Keratinocyte (primary cell): Measurements from ENCODE around the gene CIP2A. TPM values are rescaled to one million over a fixed set of nuclear protein-coding genes. Genes with fewer than 3 reads are reported as not detected.

Experiments used
- DNase-seq: peaks from one replicate; pipeline ENCODE4 v3.0.0-alpha.2; 2011; ENCODE audit warnings: low read depth, missing footprints, low spot score
- FAIRE-seq: peaks from 2 replicates; lab custom pipeline; 2011; peaks lifted over from hg19 to GRCh38; lab: Jason Lieb, UNC
- H2AFZ ChIP-seq: 2 replicates; pipeline ENCODE4 v1.6.0; 2012; ENCODE audit warnings: low read length, control low read depth, inconsistent platforms; ENCODE audit not compliant: control insufficient read depth
- H3K27ac ChIP-seq: 2 replicates; pipeline ENCODE4 v1.5.1; 2011; ENCODE audit warnings: low read length; ENCODE audit not compliant: control insufficient read depth, insufficient read depth
- H3K27me3 ChIP-seq: 3 replicates; pipeline ENCODE4 v1.6.0; 2011; ENCODE audit warnings: low read length; ENCODE audit not compliant: control insufficient read depth, insufficient read depth; ENCODE audit errors: extremely low read depth
- H3K36me3 ChIP-seq, 2 experiments: 2 replicates in 1 of 2; 3 replicates in 1 of 2; pipeline ENCODE4 v1.5.1; 2011; ENCODE audit warnings: low read length in 2 of 2, mild to moderate bottlenecking in 1 of 2; ENCODE audit not compliant: control insufficient read depth in 2 of 2, insufficient read depth in 2 of 2; ENCODE audit errors: extremely low read depth in 1 of 2
- H3K4me1 ChIP-seq: 3 replicates; pipeline ENCODE4 v1.5.1; 2011; ENCODE audit warnings: low read length; ENCODE audit not compliant: control insufficient read depth, insufficient read depth; ENCODE audit errors: extremely low read depth
- H3K4me2 ChIP-seq: 3 replicates; pipeline ENCODE4 v1.6.0; 2011; ENCODE audit warnings: low read depth, low read length; ENCODE audit not compliant: control insufficient read depth, insufficient read depth; ENCODE audit errors: extremely low read depth
- H3K4me3 ChIP-seq, 3 experiments: fragments of 200-600 bp in 1 of 3; sonication (generic) in 1 of 3; 2 replicates in 2 of 3; 3 replicates in 1 of 3; pipeline ENCODE4 v1.5.1; 2011 to 2016; ENCODE audit warnings: low read length in 3 of 3, mild to moderate bottlenecking in 3 of 3, control low read depth in 2 of 3, inconsistent platforms in 1 of 3, low read depth in 1 of 3, mixed read lengths in 1 of 3, mixed run types in 1 of 3, moderate library complexity in 1 of 3; ENCODE audit not compliant: control insufficient read depth in 2 of 3, insufficient read depth in 2 of 3; ENCODE audit errors: extremely low read depth in 1 of 3
- H3K79me2 ChIP-seq: 2 replicates; pipeline ENCODE4 v1.6.0; 2012; ENCODE audit warnings: low read length; ENCODE audit not compliant: control insufficient read depth, insufficient read depth
- H3K9ac ChIP-seq: 3 replicates; pipeline ENCODE4 v1.6.0; 2011; ENCODE audit warnings: low read length; ENCODE audit not compliant: control insufficient read depth, insufficient read depth; ENCODE audit errors: extremely low read depth
- H3K9me1 ChIP-seq: 3 replicates; pipeline ENCODE4 v1.6.0; 2011; ENCODE audit warnings: low read length; ENCODE audit not compliant: control insufficient read depth, insufficient read depth; ENCODE audit errors: extremely low read depth
- H3K9me3 ChIP-seq: 2 replicates; pipeline ENCODE4 v1.5.1; 2012; ENCODE audit warnings: low read depth, low read length; ENCODE audit not compliant: control insufficient read depth
- H4K20me1 ChIP-seq: 3 replicates; pipeline ENCODE4 v1.6.0; 2011; ENCODE audit warnings: low read length; ENCODE audit not compliant: control insufficient read depth, insufficient read depth; ENCODE audit errors: extremely low read depth
- CTCF ChIP-seq, 3 experiments: IDR thresholded peaks in 1 of 3; conservative IDR thresholded peaks in 1 of 3; optimal IDR thresholded peaks in 1 of 3; 2 replicates in 2 of 3; 3 replicates in 1 of 3; pipeline versions ENCODE3 to v1.5.1; 2011; ENCODE audit warnings: low read length in 3 of 3, mild to moderate bottlenecking in 3 of 3, moderate library complexity in 2 of 3, control low read depth in 1 of 3, inconsistent platforms in 1 of 3; ENCODE audit not compliant: insufficient read depth in 2 of 3; ENCODE audit errors: extremely low read depth in 1 of 3
- EZH2 ChIP-seq: IDR thresholded peaks from one replicate; pipeline ENCODE4 v1.6.1; 2012; ENCODE audit warnings: inconsistent platforms, mild to moderate bottlenecking, low read length, moderate library complexity
- dilution Hi-C: fragments of 300-500 bp; cut with MboI; formaldehyde crosslinking; loops from one replicate; pipeline ENCODE4 v1.7.0; 2020; ENCODE audit warnings: low sequenced_read_pairs; ENCODE audit not compliant: extremely low pct_ligation_motif_present
- polyA plus RNA-seq, 5 experiments: library from polyadenylated mRNA; depleted of rRNA in 3 of 5; stranded (reverse) in 3 of 5; stranded (forward) in 1 of 5; unstranded in 1 of 5; fragments of >200 nt; gene quantifications; 1 replicate in 1 of 5; 2 replicates in 3 of 5; 3 replicates in 1 of 5; pipeline versions ENCODE4 v1.2.1 to v1.2.3, GENCODE V29; 2011 to 2012; ENCODE audit warnings: missing spikeins in 2 of 5, low read depth in 1 of 5, low replicate concordance in 1 of 5
- small RNA-seq, 3 experiments: library from RNA; depleted of rRNA; stranded (forward); fragments of <200 nt; gene quantifications; one replicate each; pipeline ENCODE3, GENCODE V24; 2012; ENCODE audit warnings: low read depth in 3 of 3, low replicate concordance in 1 of 3; ENCODE audit not compliant: insufficient read length in 3 of 3

Gene CIP2A
- polyA plus RNA-seq, 1 donor (not counting 4 experiments of a cell fraction or from before 2014, with no cell fraction given) = 9.9 TPM

DNA sequence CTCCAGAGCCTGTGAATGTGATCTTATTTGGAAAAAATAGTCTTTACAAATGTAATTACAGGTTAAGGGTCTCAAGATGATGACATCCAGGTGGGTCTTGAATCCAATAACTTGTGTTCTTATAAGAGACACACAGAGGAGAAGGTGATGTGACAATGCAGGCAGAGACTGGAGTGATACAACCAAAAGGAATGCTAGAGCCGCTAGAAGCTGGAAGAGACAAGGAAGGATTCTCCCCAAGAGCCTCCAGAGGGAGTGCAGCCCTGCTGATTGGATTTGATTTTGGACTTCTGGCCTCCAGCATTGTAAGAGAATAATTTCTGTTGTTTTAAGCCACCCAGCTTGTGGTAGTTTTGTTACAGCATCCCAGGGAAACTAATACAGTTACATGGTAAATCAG is 88.5 kb downstream of the CIP2A start:
- FAIRE-seq (no peak), DNase-seq (no peak)

More for the DNA sequence above, 88.5 kb downstream of the CIP2A start:
- no peak overlapping the region for H3K27ac ChIP-seq
- no peaks in the 10 kb centered on the region for H3K79me2 ChIP-seq
- no peak for TF ChIP-seq EZH2
- TF ChIP-seq CTCF (optimal IDR thresholded peaks at IDR 0.05 in 1 of 3, IDR thresholded peaks at IDR 0.05 in 1 of 3, conservative IDR thresholded peaks at IDR 0.05 in 1 of 3; ENCODE audit: extremely low read depth in 1 of 3, insufficient read depth in 2 of 3, low read length in 3 of 3) = peak in 1 of 3 experiments; percentile 8
- H3K27me3 ChIP-seq = no peaks in the 10 kb centered on the region
- no peak overlapping the region for H3K4me2 ChIP-seq
- H4K20me1 ChIP-seq = no peaks in the 10 kb centered on the region
- no peaks in the 10 kb centered on the region for H3K9me3 ChIP-seq
- no peaks in the 10 kb centered on the region for H3K36me3 ChIP-seq
- H3K9me1 ChIP-seq = no peaks in the 10 kb centered on the region
- dilution Hi-C loops = no loop called here
- H3K4me1 ChIP-seq = no peaks in the 10 kb centered on the region
- no peak overlapping the region for H3K9ac ChIP-seq
- no peak overlapping the region for H3K4me3 ChIP-seq
- H2AFZ ChIP-seq = no peak overlapping the region

Small RNAs within 50 kb of the gene (small RNA-seq; reads per million reads assigned to genes)
- gene RF00156 = 0 reads per million in 3 experiments

Other genes starting within 250 kb of the CIP2A start
- 0.40 to 1.3 TPM (median 0.87 TPM) in 3 replicates for gene MYH15, start 78.8 kb downstream of the CIP2A start, polyA plus RNA-seq
- gene DZIP3, start 284 bp upstream of the CIP2A start, polyA plus RNA-seq = 2.1 to 3.9 TPM (median 2.8 TPM) in 3 replicates
- not detected in 3 replicates for gene RETNLB, start 168.0 kb upstream of the CIP2A start, polyA plus RNA-seq
- not detected in 3 replicates for gene TRAT1, start 233.3 kb upstream of the CIP2A start, polyA plus RNA-seq